Measurements from ENCODE around the gene NKAPL.

- TF ChIP-seq CTCF (IDR thresholded peaks at IDR 0.05; ENCODE audit: control extremely low read depth in 1 of 3, insufficient read depth in 1 of 3, low read depth in 1 of 3, low read length in 3 of 3) (no peak), SIRT6 (IDR thresholded peaks at IDR 0.05; ENCODE audit: low read length) (no peak), TAF7 (optimal IDR thresholded peaks at IDR 0.05; ENCODE audit: borderline replicate concordance, low read depth, low read length) (no peak), FOSL1 (IDR thresholded peaks at IDR 0.05; ENCODE audit: insufficient read depth, low read depth, low read length) (no peak), TCF12 (IDR thresholded peaks at IDR 0.05; ENCODE audit: low read depth, low read length) (no peak), SP1 (IDR thresholded peaks at IDR 0.05; ENCODE audit: low read depth, low read length) (no peak), POLR2AphosphoS5 (IDR thresholded peaks at IDR 0.05; ENCODE audit: low read depth, low read length) (no peak), SAP30 (IDR thresholded peaks at IDR 0.05; ENCODE audit: insufficient read depth, insufficient replicate concordance, low read length) (no peak)
These were observed 43.7 kb upstream of the NKAPL start for GRCh38 chr6:28215425-28215824.

Data from H1 (cell line).